ENCODE measurements around the gene HSF4. TPM values are rescaled to one million over a fixed set of nuclear protein-coding genes. Genes with fewer than 3 reads are reported as not detected.

HSF4 gene
- total RNA-seq, 1 experiment from 2014 or later: 57.1 TPM

DNA sequence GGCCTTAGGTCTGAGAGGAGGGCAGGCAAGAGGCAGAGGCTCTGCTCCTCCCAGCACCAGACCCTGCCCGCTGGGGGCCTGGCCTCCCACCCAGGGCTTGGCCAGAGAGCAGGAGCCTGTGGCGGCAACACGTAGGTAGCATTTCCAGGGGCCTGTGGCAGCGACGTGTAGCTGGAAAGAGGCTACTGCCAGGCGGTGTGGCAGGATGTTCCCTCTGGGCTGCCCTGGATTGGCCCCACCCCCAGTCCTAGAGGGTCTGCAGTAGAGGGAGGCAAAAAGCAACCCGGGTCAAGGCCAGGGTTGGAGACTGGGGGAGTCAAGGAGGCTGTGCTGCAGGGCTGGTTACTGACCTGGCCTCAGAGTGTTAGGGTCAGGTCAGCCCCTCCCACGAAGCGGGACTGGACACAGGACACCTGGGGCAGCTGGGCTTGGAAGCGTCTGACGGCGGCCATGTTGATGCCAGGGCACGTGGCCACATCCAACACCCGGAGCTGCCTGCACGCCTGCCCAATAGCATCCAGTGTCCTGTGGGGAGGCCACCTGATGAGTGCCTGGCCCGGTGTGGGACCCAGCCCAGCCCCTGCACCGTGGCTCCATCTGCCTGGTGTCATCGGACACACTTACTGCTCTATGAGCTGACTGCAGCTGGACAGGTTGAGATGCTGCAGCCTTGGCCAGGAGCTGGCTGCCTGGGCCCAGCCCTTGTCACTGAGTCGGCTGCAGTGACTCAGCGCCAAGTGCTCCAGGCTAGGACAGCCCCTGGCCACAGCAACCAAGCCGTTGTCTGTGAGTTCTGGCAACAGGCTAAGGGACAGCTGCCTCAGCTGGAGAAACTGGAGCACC, 42.9 kb downstream of the HSF4 start:
- DNase-seq: no peak
- no peaks in the 10 kb centered on the region for H3K9me3 Mint-ChIP-seq (ENCODE audit: low read depth, unreplicated experiment)
- H3K4me3 Mint-ChIP-seq (ENCODE audit: low read depth, unreplicated experiment): no peak overlapping the region
- H3K4me1 Mint-ChIP-seq (ENCODE audit: low read depth, unreplicated experiment): no peaks in the 10 kb centered on the region
- peaks cover 13% of the 10 kb centered on the region for H3K27me3 Mint-ChIP-seq (ENCODE audit: unreplicated experiment)
- peaks cover 37% of the 10 kb centered on the region for H3K36me3 Mint-ChIP-seq (ENCODE audit: insufficient read depth, unreplicated experiment)
- BruUV-seq (replicated peaks): no TSS peak
- H3K27ac Mint-ChIP-seq (ENCODE audit: unreplicated experiment): peak overlapping the region; percentile 11
- intact Hi-C loops (cut with micrococcal nuclease; ENCODE audit: unreplicated experiment): no loop called here
- TF ChIP-seq, protein P1, sequence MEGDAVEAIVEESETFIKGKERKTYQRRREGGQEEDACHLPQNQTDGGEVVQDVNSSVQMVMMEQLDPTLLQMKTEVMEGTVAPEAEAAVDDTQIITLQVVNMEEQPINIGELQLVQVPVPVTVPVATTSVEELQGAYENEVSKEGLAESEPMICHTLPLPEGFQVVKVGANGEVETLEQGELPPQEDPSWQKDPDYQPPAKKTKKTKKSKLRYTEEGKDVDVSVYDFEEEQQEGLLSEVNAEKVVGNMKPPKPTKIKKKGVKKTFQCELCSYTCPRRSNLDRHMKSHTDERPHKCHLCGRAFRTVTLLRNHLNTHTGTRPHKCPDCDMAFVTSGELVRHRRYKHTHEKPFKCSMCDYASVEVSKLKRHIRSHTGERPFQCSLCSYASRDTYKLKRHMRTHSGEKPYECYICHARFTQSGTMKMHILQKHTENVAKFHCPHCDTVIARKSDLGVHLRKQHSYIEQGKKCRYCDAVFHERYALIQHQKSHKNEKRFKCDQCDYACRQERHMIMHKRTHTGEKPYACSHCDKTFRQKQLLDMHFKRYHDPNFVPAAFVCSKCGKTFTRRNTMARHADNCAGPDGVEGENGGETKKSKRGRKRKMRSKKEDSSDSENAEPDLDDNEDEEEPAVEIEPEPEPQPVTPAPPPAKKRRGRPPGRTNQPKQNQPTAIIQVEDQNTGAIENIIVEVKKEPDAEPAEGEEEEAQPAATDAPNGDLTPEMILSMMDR (IDR thresholded peaks at IDR 0.05; ENCODE audit: unreplicated experiment): no peak
- CTCF ChIA-PET: interaction anchor here (0.6 kb wide), 1 partner anchor 166 kb away, joined by 4 read pairs; no protein-coding TSS in a partner anchor

DNA sequence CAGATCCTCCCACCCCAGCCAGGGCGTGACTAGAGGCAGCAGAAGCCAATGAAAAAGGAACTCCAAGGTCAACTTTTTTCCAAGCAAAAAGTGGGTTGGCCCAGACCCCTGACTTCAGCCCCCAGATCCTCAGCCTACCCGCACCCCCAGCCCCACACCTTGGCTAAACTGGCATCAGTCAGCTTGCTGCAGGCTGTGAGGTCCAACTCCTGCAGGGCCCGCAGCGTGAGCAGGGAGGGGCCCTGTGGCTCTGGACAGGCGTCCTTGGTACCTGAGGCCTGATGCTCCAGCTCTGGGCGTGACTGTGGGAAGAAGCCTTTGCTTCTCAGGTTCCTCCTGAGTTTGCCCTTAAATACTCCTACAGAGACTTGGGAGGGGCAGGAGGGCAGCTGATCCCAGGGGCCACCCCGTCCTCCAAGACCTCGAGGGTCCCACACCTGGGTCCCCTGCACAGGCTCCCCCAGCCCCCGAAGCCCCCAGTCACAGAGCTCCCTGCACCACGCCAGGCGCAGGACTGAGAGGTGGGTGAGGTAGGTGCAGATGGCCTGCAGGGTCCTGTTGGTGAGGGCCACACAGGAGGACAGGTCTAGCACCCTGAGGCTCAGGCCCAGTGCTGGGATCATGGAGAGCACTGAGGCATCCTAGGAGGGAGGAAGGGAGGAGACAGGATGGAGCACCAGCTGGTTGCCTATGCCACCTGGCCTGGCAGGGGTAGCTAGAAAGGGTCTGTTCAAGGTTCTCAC, 43.8 kb downstream of the HSF4 start:
- BruUV-seq (replicated peaks): no TSS peak
- Mint-ChIP-seq H3K4me1 (ENCODE audit: low read depth, unreplicated experiment) (no peaks in the 10 kb centered on the region), H3K27me3 (ENCODE audit: unreplicated experiment) (peaks cover 13% of the 10 kb centered on the region), H3K4me3 (ENCODE audit: low read depth, unreplicated experiment) (no peak overlapping the region), H3K36me3 (ENCODE audit: insufficient read depth, unreplicated experiment) (peaks cover 28% of the 10 kb centered on the region), H3K9me3 (ENCODE audit: low read depth, unreplicated experiment) (no peaks in the 10 kb centered on the region), H3K27ac (ENCODE audit: unreplicated experiment) (no peak overlapping the region)
- DNase-seq: no peak
- intact Hi-C loops (cut with micrococcal nuclease; ENCODE audit: unreplicated experiment): no loop called here
- CTCF ChIA-PET: interaction anchor here (0.6 kb wide), 1 partner anchor 165 kb away, joined by 4 read pairs; no protein-coding TSS in a partner anchor
- TF ChIP-seq, protein P1 (IDR thresholded peaks at IDR 0.05; ENCODE audit: unreplicated experiment): no peak

DNA sequence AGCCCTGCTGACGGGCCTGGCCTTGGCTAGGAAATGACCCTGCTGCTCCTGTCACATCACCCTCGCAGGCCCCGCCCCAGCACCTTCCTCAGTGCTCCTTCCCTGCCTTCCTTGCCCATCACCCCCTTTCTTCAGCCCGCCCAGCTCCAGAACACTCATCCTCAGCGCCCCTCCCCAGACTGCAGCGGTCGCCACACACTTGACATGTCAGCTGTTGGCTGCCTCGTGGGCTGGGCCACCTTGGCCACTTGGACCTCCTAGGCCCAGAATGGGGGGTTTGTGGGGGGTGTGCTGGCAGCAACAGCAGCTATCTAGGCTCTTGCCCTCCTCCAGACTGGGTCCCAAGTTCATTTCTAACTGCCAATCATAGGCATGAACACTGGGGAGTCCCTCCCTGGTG, 45.0 kb downstream of the HSF4 start:
- no TSS peak for BruUV-seq (replicated peaks)
- peaks cover 13% of the 10 kb centered on the region for H3K27me3 Mint-ChIP-seq (ENCODE audit: unreplicated experiment)
- no peak overlapping the region for H3K27ac Mint-ChIP-seq (ENCODE audit: unreplicated experiment)
- CTCF ChIA-PET: no interaction called here
- peaks cover 16% of the 10 kb centered on the region for H3K36me3 Mint-ChIP-seq (ENCODE audit: insufficient read depth, unreplicated experiment)
- no peaks in the 10 kb centered on the region for H3K9me3 Mint-ChIP-seq (ENCODE audit: low read depth, unreplicated experiment)
- no peak for DNase-seq
- intact Hi-C loops (cut with micrococcal nuclease; ENCODE audit: unreplicated experiment): no loop called here
- TF ChIP-seq, protein P1 (IDR thresholded peaks at IDR 0.05; ENCODE audit: unreplicated experiment): no peak
- H3K4me1 Mint-ChIP-seq (ENCODE audit: low read depth, unreplicated experiment): no peaks in the 10 kb centered on the region
- H3K4me3 Mint-ChIP-seq (ENCODE audit: low read depth, unreplicated experiment): no peak overlapping the region

DNA sequence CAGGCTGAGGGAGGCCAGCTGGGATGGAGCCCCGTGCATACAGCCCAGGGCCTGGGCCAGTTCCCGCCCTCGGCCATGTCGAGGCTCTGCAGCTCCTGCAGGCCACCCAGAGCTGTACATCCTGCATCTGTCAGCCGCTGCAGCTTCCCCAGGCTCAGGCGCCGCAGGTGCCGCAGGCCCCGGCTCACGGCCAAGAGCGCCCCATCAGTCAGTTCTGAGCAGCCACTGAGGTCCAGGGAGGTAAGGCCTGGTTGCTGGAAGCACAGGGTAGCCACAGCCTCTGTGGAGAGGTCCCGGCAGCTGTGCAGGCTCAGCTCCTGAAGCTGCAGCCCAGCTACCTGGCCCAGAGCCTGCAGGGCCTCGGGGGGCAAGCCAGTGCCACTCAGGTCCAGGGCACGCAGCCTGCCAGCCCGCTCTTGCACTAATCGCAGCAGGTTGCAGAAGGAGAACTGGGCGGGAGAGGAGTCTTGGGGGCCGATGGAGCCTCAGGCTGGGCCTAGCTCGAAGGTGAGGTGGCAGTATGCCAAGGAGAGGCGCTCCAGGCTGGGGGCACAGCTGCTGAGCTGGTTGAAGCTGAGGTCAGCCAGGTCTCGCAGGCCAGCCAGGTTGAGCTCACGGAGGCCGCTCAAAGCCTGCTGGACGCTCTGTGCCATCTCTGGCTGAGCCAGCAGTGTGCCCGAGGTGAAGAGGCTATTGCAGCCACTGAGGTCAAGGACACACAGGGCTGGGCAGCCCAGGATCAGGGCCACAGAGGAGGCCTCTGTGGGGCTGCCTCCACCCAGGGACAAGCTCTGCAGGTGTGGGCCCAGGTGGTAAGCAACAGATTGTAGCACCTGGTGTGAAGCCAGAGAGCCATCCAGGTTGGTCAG, 45.8 kb downstream of the HSF4 start:
- H3K27ac Mint-ChIP-seq (ENCODE audit: unreplicated experiment): no peak overlapping the region
- BruUV-seq (replicated peaks): no TSS peak
- H3K9me3 Mint-ChIP-seq (ENCODE audit: low read depth, unreplicated experiment): no peaks in the 10 kb centered on the region
- intact Hi-C loops (cut with micrococcal nuclease; ENCODE audit: unreplicated experiment): no loop called here
- no peaks in the 10 kb centered on the region for H3K4me1 Mint-ChIP-seq (ENCODE audit: low read depth, unreplicated experiment)
- DNase-seq: no peak
- TF ChIP-seq, protein P1 (IDR thresholded peaks at IDR 0.05; ENCODE audit: unreplicated experiment): no peak
- CTCF ChIA-PET: no interaction called here
- H3K27me3 Mint-ChIP-seq (ENCODE audit: unreplicated experiment): peaks cover 14% of the 10 kb centered on the region
- H3K36me3 Mint-ChIP-seq (ENCODE audit: insufficient read depth, unreplicated experiment): peaks cover 14% of the 10 kb centered on the region
- no peak overlapping the region for H3K4me3 Mint-ChIP-seq (ENCODE audit: low read depth, unreplicated experiment)

Measured in Calu3 (cell line).